ENCODE measurements around the gene ELAPOR1.

Gene ELAPOR1

DNA sequence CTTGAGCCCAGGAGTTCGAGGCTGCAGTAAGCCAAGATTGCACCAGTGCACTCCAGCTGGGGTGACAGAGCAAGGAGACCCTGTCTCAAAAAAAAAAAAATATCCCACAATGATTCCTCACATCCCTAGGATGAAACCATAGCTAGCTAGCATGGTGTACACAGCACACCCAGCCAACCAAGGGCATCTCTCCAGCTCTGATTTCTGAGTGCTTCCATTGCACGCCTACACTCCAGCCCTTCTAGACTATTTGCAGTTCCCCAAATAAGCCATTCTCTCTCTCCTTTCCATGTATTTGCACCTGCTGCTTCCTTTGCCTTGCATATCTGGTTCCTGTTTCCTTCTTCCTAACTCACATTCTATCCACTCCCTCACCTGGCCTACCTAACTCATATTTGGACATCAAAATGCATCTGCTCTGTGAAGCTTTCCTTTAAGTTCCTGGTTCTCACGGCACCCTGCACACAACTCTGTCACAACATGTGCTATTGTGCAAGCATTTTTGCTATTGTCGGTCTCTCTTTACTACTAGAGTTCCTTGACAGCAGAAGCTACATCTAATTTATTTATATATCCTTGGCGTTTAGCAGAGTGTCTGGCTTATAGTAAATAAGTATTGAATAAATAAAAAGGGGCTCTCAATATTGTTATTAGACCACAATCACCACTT lies 2.4 kb upstream of the ELAPOR1 start:
- TF ChIP-seq, protein P1, sequence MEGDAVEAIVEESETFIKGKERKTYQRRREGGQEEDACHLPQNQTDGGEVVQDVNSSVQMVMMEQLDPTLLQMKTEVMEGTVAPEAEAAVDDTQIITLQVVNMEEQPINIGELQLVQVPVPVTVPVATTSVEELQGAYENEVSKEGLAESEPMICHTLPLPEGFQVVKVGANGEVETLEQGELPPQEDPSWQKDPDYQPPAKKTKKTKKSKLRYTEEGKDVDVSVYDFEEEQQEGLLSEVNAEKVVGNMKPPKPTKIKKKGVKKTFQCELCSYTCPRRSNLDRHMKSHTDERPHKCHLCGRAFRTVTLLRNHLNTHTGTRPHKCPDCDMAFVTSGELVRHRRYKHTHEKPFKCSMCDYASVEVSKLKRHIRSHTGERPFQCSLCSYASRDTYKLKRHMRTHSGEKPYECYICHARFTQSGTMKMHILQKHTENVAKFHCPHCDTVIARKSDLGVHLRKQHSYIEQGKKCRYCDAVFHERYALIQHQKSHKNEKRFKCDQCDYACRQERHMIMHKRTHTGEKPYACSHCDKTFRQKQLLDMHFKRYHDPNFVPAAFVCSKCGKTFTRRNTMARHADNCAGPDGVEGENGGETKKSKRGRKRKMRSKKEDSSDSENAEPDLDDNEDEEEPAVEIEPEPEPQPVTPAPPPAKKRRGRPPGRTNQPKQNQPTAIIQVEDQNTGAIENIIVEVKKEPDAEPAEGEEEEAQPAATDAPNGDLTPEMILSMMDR (IDR thresholded peaks at IDR 0.05; ENCODE audit: low read depth, low read length, missing control alignments) = no peak
- DNase-seq (ENCODE audit: low read depth) = no peak
- H3K4me3 ChIP-seq (ENCODE audit: low read depth, low read length) = no peak overlapping the region

GRCh38 chr1:109112056-109112651 lies 1.8 kb upstream of the ELAPOR1 start:
- DNase-seq (ENCODE audit: low read depth) = no peak
- TF ChIP-seq, protein P1 (IDR thresholded peaks at IDR 0.05; ENCODE audit: low read depth, low read length, missing control alignments) = peak; percentile 45
- no peak overlapping the region for H3K4me3 ChIP-seq (ENCODE audit: low read depth, low read length)

GRCh38 chr1:109112652-109113285 lies 1.1 kb upstream of the ELAPOR1 start:
- TF ChIP-seq, protein P1 (IDR thresholded peaks at IDR 0.05; ENCODE audit: low read depth, low read length, missing control alignments) = peak; percentile 97
- no peak overlapping the region; the same call in 1 of the 2 replicates for H3K4me3 ChIP-seq (ENCODE audit: low read depth, low read length)
- DNase-seq (ENCODE audit: low read depth) = no peak

DNA sequence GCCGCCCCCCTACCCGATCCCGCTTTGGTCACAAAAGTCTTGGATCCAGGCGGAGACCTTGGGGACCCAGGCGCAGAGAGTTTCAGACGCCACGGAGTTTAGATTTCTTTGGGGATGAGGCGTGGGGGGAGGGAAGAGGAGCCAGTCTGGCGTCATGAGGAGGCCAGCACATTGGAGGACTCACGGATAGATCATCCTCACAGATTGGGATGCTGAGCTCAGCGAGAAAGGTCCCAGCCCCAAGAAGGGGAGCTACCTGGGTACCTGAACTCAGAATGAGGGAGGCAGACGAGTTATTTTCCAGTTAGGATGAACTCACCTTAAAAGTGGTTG lies 393 bp downstream of the ELAPOR1 start:
- no peak overlapping the region for H3K4me3 ChIP-seq (ENCODE audit: low read depth, low read length)
- TF ChIP-seq, protein P1 (IDR thresholded peaks at IDR 0.05; ENCODE audit: low read depth, low read length, missing control alignments) = no peak
- DNase-seq (ENCODE audit: low read depth) = no peak

- no peak overlapping the region for H3K4me3 ChIP-seq (ENCODE audit: low read depth, low read length)
- no peak for DNase-seq (ENCODE audit: low read depth)
- TF ChIP-seq, protein P1 (IDR thresholded peaks at IDR 0.05; ENCODE audit: low read depth, low read length, missing control alignments) = no peak
Observed at GRCh38 chr1:109115685-109116084, 1.8 kb downstream of the ELAPOR1 start.

- TF ChIP-seq, protein P1 (IDR thresholded peaks at IDR 0.05; ENCODE audit: low read depth, low read length, missing control alignments) = no peak
- H3K4me3 ChIP-seq (ENCODE audit: low read depth, low read length) = no peak overlapping the region
- no peak for DNase-seq (ENCODE audit: low read depth)
Observed at GRCh38 chr1:109116286-109116685, 2.4 kb downstream of the ELAPOR1 start.
